Retina (tissue), 1 donor: ENCODE data around the gene ADRA2B.
"Not testable (repeated sequence)": the region's sequence is repeated elsewhere in the genome, so short reads cannot be mapped to it uniquely, and the experiment has no call there.

Experiments used
- DNase-seq: peaks from one replicate; pipeline ENCODE4 v3.0.0-alpha.2; 2016

The ADRA2B gene

DNA sequence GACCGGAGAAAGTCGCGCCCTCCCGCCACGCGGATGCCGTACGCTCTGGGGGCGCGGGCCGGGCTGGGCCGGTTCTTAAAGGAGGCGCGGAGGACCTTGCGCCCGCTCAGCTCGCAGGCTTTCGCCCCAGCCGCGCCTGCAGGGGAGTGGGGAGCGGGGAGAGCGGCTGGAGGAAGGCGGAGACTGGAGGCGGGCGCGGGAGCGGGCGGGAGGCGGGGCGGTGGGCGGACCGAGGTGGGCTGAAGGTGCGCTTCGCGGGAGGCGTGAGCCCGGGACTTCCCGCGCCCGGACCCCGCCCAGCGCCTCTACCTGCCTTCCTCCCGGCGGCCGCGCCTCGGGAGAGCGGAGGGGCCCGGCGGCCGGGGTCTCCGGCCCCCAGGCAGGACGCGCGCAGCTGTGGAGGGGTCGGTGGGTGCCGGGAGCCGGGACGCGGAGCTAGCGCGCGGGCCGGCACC is at the start of gene ADRA2B:
Gene ADRA2B (minus strand): TSS at position 148 of the 455 bp plus-strand sequence. CDS start 422 bp downstream, outside the sequence.
- DNase-seq = no peak

DNA sequence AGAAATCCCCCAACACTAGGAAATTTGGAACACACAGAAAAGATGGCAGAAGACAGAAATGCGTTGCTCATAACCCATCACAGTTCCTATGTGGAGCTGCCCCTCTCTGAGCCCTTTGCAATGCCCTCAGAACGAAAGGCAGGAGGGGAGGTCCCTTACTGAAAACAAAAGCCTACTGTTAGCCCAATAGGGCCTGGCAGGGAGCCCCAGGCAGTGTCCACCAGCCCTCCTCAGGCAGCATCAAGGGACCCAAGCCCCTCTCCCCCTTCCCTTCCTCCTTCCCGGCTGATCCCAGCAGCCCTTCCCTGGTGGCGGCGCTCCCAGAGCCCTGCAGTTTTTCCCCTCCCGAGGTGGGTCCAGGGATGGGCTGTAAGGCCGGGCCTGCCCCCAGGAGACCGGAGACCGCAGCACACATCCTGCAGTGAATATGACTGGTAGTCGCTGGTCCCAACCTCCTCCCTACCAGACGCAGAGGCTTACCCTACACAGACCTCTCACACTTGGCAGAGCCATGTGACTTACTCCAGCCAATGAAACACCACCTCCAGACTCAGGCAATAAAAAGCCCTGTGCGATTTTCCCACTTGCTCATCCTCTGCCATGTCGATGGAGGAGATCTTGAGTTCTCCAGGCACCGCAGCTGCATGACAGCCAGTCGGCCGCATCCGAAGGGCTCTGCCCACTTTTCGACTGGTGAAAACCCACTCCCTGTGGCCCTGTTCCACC is 48.3 kb upstream of the ADRA2B start:
- DNase-seq = peak; percentile 74

DNA sequence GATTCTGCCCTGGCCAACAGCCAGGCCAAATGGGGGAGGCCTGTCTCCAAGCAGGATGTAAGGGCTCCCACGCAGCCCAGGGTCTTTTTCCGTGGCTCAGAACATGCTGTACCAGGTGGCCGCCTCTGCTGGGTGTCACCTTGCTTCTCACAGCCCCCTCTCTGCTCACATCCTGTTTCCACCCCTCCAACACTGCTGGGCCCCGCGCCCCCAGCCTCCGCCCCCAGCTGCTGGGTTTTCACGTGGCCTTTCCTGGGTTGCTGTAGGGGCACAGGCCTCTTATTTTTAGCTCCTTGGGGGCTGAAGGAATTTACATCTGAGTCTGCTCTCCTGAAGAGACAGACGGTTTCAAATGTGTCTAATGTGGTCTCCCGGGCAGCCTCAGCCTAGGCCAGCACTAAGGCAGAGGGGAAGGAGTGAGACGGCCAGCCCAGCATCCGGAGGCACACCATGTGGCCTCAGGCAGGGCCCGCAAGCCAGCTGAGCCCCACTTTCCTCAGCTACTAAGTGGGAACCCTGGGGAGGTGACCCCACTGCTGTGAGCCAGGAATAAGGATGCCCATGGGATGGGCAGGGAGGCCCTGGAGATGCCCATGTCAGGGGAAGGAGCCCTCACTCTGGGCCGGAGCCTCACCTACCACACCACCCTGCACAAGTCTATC is 47.5 kb upstream of the ADRA2B start:
- DNase-seq = peak; percentile 57

- DNase-seq = no peak
These were observed 47.0 kb upstream of the ADRA2B start for GRCh38 chr2:96163415-96163767.

- no peak for DNase-seq
These were observed 45.5 kb upstream of the ADRA2B start for GRCh38 chr2:96161898-96162297.

GRCh38 chr2:96160366-96160765 is 44.0 kb upstream of the ADRA2B start:
- DNase-seq = not testable (repeated sequence)

- no peak for DNase-seq
These were observed 42.9 kb upstream of the ADRA2B start for GRCh38 chr2:96159084-96159830.

GRCh38 chr2:96158554-96158940 is 42.2 kb upstream of the ADRA2B start:
- no peak for DNase-seq

DNA sequence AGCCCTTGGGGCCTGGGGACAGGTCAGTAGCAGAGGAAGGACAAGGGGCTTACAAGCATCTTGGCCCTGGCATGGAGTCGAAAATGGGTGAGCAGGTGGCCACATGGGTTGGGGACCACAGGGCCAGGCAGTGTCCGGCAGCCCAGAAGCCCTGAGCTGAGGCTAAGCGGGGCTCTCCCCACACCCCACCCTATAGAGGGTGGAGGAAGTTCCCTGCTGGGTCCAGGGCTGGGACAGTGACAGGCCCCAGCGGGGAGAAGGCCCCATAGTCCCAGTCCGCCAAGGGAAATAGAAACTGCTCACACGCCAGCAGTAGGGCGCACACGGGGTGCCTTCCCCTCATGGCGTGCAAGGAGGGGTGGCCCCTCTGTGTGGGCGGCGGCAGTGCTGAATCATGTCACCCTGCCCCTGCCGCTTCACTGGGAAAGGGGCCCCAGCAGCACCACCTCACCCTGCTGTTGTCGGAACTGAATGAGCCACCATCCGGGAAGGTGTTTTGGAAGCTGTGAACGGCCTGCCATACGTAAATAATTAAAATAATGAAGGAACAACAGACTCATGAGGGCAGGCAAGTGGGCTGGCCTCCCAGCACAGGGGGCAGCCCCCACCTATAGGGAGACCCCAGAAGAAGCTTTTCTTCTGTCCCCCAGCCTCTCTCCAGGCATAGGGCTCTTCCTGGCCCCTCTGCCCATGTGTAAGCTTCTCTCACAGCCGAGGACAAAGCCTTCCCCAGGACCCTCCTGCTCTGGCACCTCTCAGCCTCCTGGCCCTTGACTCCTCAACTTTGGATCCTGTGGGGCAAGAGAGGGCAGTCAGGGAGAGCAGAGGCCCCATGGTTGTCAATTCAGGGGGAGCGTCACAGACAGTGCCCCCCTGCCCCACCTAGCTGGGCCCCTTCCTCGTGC is 41.5 kb upstream of the ADRA2B start:
- no peak for DNase-seq

GRCh38 chr2:96156926-96157648 is 40.7 kb upstream of the ADRA2B start:
- no peak for DNase-seq

GRCh38 chr2:96156011-96156820 is 39.8 kb upstream of the ADRA2B start:
- DNase-seq = no peak

DNA sequence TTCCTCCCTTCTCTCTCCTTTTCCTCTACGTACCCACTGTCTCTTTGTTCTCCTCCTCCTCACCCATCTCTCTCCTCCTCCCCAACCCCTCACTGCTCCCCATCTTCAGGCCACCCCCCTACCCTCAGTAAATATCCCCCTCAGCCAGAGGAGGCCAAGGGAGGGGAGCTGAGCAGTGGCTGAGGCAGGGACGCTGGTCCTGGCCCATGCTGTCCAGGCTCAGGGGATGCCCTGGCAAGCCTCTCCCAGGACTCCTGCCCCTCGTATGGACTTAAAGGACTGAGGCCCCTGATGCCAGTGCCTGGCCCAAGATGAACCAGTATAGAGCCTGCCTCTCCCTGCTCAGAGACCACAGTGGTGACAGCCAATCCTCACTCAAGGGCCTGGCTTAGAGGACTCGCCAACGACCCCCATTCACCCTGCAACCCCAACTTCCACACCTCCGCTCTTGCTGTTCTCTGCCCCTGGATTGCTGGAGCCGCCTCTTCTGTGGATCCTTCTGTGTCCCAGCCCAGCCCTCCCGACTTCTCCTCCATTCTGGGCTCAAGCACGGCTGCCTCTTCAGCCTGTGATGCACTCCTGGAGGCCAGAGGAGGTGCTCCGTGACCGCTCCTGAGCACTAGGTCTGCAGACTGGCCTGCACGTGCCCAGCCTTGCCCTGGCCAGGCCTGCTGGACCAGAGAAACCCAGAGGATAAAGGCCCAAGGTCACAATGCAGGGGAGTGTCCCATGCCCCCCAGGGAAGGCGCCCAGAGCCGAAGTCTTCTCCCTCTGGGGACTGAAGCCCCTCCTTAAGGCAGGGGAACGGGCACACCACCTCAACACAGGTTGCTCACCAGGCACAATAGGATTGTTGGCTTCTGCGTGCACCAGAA is 38.4 kb upstream of the ADRA2B start:
- DNase-seq = no peak

GRCh38 chr2:96153991-96154431 is 37.6 kb upstream of the ADRA2B start:
- DNase-seq = no peak

DNA sequence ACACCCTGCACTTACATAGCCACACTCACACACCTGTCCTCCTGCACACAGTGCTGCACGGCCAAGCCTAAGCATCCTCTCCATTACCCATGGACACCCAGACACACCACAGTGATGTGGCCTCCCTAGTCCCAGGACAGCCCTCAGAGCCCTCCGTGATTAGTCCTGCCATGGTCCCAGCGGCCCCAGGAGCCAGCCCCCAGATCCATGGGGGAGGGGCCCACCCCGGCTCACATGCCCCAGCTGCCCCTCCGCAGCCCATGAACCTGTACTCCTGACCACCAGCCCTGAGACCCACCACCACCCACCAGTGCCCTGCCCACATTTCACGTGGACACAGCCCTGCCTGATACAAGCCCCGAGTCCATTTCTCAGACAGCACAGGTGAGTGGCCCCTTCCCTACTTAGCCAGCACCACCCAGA is 36.9 kb upstream of the ADRA2B start:
- no peak for DNase-seq

GRCh38 chr2:96152304-96153161 is 36.2 kb upstream of the ADRA2B start:
- DNase-seq = peak; percentile 62

DNA sequence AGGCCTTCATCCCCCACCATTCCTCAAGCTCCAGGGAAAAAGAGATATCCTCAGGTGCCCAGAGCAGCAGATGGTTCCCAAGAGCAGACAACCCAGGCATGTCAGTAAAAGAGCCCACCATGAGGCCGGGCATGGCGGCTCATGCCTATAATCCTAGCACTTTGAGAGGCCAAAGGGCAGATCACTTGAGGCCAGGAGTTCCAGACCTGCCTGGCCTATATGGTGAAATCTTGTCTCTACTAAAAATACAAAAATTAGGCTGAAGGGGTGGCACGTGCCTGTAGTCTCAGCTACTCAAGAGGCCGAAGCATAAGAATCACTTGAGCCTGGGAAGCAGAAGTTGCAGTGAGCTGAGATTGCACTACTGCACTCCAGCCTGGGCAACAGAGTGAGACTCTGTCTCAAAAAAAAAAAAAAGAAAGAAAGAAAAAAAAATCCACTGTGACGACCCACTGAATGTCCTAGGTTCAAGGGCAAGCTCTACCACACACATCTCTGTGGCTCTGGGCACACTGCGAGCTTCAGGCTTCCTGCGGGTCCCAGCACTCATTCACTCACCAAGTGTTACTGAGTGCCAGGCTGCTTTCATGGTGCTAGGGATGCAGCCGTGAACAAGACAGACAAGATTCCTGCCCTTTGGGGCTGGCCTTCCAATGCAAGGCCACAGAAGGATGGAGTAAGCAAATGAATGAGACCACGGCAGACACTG is 35.4 kb upstream of the ADRA2B start:
- no peak for DNase-seq

DNA sequence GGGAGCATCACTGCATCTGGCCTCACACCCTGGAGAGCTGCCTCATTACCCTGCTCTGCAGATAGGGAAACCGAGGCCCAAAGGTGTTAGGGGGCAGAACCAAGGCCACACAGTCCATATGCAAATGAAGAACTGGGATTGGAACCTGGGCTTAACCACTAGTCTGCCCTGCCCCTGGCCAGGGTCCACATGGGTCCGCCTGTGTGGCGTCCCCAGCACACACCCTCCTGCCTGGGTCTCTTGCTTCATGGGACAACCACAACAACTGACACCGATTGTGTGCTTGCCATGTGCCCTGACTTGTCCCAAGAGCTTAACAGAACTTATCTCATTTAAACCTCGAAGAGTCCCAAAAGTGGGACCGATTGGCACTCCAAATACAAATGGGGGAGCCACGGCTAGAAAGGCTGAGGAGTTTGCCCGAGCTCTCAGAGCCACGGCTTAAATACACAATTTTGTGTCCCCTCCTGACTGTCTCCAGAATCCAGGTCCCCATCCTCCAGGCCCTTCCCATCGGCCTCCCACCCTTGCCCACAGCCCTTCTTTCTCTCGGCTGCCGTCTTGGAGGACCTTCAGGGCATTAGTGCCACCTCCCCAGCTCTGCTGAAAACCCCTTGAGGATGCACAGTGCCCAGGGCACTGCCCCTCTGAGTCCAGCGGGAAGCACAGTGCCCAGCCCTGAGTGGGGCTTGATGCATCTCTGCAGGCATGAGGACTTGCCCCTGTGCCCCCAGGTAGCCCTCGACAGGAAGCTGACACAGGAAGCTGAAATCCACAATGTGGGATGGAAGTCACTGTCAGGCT is 34.6 kb upstream of the ADRA2B start:
- no peak for DNase-seq
